ENCODE results near the gene RASA4B.
"Not testable (repeated sequence)": the region's sequence is repeated elsewhere in the genome, so short reads cannot be mapped to it uniquely, and the experiment has no call there.

DNA sequence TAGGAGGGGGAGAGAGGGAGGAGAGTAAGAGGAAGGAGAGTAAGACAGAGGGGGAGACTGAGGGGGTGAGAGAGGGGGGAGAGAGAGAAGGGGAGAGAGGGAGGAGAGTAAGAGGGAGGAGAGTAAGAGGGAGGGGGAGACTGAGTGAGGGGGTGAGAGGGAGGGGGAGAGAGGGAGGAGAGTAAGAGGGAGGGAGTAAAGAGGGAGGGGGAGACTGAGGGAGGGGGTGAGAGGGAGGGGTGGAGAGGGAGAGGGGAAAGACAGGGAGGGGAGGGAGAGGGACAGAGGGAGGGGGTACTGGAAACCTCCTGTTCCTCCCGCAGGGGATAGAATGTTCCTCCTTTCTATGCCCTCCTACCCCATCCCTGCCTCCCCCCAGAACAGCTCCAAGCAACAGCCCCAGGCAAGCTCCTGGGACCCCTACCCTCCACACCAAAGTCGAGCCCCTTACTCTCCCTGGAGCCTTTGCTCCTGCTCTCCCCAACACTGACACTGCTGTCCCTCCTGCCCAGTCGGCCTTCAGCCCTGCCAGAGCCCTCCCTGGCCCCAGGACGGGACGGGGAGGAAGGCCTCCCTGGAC, 4.8 kb downstream of the RASA4B start:
- not testable (repeated sequence) for TF ChIP-seq MXI1 (IDR thresholded peaks at IDR 0.05; ENCODE audit: borderline replicate concordance, low read depth, low read length); SMC3 (IDR thresholded peaks at IDR 0.05; ENCODE audit: low read depth, low read length); MAFK (IDR thresholded peaks at IDR 0.05; ENCODE audit: low read depth, low read length)
- TF ChIP-seq, protein P1, sequence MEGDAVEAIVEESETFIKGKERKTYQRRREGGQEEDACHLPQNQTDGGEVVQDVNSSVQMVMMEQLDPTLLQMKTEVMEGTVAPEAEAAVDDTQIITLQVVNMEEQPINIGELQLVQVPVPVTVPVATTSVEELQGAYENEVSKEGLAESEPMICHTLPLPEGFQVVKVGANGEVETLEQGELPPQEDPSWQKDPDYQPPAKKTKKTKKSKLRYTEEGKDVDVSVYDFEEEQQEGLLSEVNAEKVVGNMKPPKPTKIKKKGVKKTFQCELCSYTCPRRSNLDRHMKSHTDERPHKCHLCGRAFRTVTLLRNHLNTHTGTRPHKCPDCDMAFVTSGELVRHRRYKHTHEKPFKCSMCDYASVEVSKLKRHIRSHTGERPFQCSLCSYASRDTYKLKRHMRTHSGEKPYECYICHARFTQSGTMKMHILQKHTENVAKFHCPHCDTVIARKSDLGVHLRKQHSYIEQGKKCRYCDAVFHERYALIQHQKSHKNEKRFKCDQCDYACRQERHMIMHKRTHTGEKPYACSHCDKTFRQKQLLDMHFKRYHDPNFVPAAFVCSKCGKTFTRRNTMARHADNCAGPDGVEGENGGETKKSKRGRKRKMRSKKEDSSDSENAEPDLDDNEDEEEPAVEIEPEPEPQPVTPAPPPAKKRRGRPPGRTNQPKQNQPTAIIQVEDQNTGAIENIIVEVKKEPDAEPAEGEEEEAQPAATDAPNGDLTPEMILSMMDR (conservative IDR thresholded peaks at IDR 0.05; ENCODE audit: low read depth, low read length) = not testable (repeated sequence)
- TF ChIP-seq, protein P2, sequence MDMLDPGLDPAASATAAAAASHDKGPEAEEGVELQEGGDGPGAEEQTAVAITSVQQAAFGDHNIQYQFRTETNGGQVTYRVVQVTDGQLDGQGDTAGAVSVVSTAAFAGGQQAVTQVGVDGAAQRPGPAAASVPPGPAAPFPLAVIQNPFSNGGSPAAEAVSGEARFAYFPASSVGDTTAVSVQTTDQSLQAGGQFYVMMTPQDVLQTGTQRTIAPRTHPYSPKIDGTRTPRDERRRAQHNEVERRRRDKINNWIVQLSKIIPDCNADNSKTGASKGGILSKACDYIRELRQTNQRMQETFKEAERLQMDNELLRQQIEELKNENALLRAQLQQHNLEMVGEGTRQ (IDR thresholded peaks at IDR 0.05; ENCODE audit: low read depth, low read length) = not testable (repeated sequence)
- TF ChIP-seq, protein P3, sequence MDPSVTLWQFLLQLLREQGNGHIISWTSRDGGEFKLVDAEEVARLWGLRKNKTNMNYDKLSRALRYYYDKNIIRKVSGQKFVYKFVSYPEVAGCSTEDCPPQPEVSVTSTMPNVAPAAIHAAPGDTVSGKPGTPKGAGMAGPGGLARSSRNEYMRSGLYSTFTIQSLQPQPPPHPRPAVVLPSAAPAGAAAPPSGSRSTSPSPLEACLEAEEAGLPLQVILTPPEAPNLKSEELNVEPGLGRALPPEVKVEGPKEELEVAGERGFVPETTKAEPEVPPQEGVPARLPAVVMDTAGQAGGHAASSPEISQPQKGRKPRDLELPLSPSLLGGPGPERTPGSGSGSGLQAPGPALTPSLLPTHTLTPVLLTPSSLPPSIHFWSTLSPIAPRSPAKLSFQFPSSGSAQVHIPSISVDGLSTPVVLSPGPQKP (IDR thresholded peaks at IDR 0.05; ENCODE audit: borderline replicate concordance, low read depth, low read length) = not testable (repeated sequence)
